OCI-LY3 (cell line): ENCODE data around the gene ETV6.

Experiments
- EZH2phosphoT487 ChIP-seq: fragments of 200-600 bp; shearing (Covaris generic); IDR thresholded peaks from 2 replicates; pipeline ENCODE4 v1.6.1; 2018; ENCODE audit warnings: antibody characterized with exemption, mixed run types, low read depth
- TF ChIP-seq, protein P1 (sequence below): fragments of 200-600, 300-600 bp; sonication (generic); IDR thresholded peaks from 2 replicates; pipeline ENCODE4 v1.5.1; 2014; ENCODE audit warnings: antibody characterized with exemption, low read length, low read depth

DNA sequence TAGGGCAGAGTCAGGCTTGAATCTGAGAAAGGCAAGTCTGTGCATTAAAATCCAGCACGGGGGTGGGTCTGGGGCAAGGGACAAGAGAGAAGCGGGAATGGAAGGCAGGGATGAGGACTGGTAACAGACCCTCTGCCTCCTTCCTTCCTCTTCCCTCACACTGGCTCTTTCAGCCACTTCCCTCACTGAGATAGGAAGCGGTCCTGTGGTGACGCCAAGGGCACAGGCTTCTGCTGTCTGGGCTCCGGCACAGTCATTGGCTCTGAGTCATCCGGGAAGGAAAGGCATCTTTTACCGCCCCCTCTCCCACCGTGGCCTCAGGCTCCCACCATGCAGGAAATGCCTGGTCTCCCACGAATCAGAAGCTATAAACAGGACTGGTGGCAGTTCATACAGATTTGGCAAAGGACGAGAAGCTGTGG is 70.2 kb downstream of the ETV6 start:
- TF ChIP-seq, protein P1, sequence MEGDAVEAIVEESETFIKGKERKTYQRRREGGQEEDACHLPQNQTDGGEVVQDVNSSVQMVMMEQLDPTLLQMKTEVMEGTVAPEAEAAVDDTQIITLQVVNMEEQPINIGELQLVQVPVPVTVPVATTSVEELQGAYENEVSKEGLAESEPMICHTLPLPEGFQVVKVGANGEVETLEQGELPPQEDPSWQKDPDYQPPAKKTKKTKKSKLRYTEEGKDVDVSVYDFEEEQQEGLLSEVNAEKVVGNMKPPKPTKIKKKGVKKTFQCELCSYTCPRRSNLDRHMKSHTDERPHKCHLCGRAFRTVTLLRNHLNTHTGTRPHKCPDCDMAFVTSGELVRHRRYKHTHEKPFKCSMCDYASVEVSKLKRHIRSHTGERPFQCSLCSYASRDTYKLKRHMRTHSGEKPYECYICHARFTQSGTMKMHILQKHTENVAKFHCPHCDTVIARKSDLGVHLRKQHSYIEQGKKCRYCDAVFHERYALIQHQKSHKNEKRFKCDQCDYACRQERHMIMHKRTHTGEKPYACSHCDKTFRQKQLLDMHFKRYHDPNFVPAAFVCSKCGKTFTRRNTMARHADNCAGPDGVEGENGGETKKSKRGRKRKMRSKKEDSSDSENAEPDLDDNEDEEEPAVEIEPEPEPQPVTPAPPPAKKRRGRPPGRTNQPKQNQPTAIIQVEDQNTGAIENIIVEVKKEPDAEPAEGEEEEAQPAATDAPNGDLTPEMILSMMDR, result no peak
- TF ChIP-seq EZH2phosphoT487, result no peak
